DOHH2 (cell line): Measurements from ENCODE around the gene PMFBP1.

Experiments used
- H3F3A ChIP-seq: fragments of 200-600 bp; sonication (generic), shearing (Covaris generic); 2 replicates; pipeline ENCODE4 v1.6.0; 2016; ENCODE audit warnings: antibody characterized with exemption, mild to moderate bottlenecking; ENCODE audit not compliant: control insufficient read depth, insufficient read depth
- H3K27ac ChIP-seq: fragments of 200-600 bp; sonication (generic); 2 replicates; pipeline ENCODE4 v1.5.1; 2014; ENCODE audit warnings: low read depth, mild to moderate bottlenecking, low read length, moderate library complexity
- H3K27me3 ChIP-seq: fragments of 200-600 bp; sonication (generic); 2 replicates; pipeline ENCODE4 v1.6.1; 2014; ENCODE audit warnings: mild to moderate bottlenecking, low read length, mixed read lengths; ENCODE audit not compliant: control insufficient read depth
- H3K36me3 ChIP-seq: fragments of 200-600 bp; sonication (generic); 2 replicates; pipeline ENCODE4 v1.6.1; 2014; ENCODE audit warnings: mild to moderate bottlenecking, low read length, moderate library complexity, mixed read lengths; ENCODE audit not compliant: control insufficient read depth
- H3K4me1 ChIP-seq: fragments of 200-600 bp; sonication (generic); 2 replicates; pipeline ENCODE4 v1.6.1; 2014; ENCODE audit warnings: mild to moderate bottlenecking, low read length, mixed read lengths; ENCODE audit not compliant: control insufficient read depth
- H3K4me2 ChIP-seq: fragments of 200-600 bp; sonication (generic); 2 replicates; pipeline ENCODE4 v1.6.0; 2014; ENCODE audit warnings: mild to moderate bottlenecking, low read length, moderate library complexity
- H3K4me3 ChIP-seq: fragments of 200-600 bp; sonication (generic); 2 replicates; pipeline ENCODE4 v1.5.1; 2014; ENCODE audit warnings: mild to moderate bottlenecking, low read length, mixed read lengths
- H3K79me2 ChIP-seq: fragments of 200-600 bp; sonication (generic); 2 replicates; pipeline ENCODE4 v1.6.1; 2014; ENCODE audit warnings: mild to moderate bottlenecking, low read length, mixed read lengths; ENCODE audit not compliant: control insufficient read depth
- H3K9me2 ChIP-seq: fragments of 200-600 bp; sonication (generic); replicated peaks from 2 replicates; pipeline ENCODE4 v1.6.1; 2014; ENCODE audit warnings: mild to moderate bottlenecking, low read length, mixed read lengths; ENCODE audit not compliant: control insufficient read depth
- H3K9me3 ChIP-seq: fragments of 200-600 bp; sonication (generic); 2 replicates; pipeline ENCODE4 v1.6.1; 2014; ENCODE audit warnings: antibody characterized with exemption, low read length, mixed read lengths; ENCODE audit not compliant: control insufficient read depth, insufficient read depth
- H4K20me1 ChIP-seq: fragments of 200-600 bp; sonication (generic); 2 replicates; pipeline ENCODE4 v1.6.0; 2014; ENCODE audit warnings: low read depth, mild to moderate bottlenecking, antibody characterized with exemption, low read length, moderate library complexity; ENCODE audit not compliant: control insufficient read depth, insufficient read depth
- EZH2phosphoT487 ChIP-seq: fragments of 200-600 bp; sonication (generic); IDR thresholded peaks from 2 replicates; pipeline ENCODE4 v1.6.1; 2017; ENCODE audit warnings: borderline replicate concordance, mild to moderate bottlenecking, antibody characterized with exemption, low read length, moderate library complexity, mixed read lengths
- TF ChIP-seq, protein P1 (sequence below): fragments of 200-600 bp; sonication (generic); IDR thresholded peaks from one replicate; pipeline ENCODE4 v1.5.1; 2014; ENCODE audit warnings: antibody characterized with exemption, mild to moderate bottlenecking, low read depth, low read length; ENCODE audit not compliant: poor library complexity, severe bottlenecking

The PMFBP1 gene

DNA sequence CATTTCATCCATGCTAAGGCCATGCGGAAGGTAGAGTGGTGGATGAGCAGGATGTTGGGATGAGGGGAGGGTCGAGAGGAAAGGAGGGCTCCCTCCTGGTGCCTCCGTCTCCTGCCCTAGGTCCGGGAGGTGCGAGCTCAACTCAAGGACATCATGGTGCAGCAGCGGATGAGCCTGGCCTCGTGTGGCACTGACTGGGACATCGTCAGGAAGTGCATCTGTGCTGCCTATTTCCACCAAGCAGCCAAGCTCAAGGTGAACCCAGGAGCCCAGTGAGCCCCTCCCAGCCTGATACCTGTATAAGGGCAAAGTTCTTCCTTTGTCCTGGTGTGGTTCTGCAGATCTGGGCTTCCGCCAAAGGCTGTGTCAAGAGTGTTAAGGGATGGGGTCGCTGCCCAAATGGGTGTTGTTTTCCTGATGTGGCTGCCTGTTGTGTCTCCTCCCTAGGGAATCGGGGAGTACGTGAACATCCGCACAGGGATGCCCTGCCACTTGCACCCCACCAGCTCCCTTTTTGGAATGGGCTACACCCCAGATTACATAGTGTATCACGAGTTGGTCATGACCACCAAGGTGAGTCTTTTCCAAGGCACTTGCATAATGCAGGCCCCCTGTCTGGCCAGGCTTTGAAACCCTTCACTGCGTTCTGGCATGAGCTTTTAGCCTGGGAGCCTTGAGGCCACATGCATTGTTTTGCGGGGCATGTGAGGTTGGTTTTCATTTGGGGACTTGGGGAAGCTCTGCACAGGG, 63.4 kb downstream of the PMFBP1 start:
- Histone ChIP-seq H3K4me1 (no peaks in the 10 kb centered on the region), H3K27me3 (no peaks in the 10 kb centered on the region), H3K4me2 (no peak overlapping the region), H3K4me3 (no peak overlapping the region), H3K36me3 (peaks cover 89% of the 10 kb centered on the region), H3K9me2 (no peaks in the 10 kb centered on the region), H3F3A (no peaks in the 10 kb centered on the region), H3K79me2 (no peaks in the 10 kb centered on the region), H3K27ac (no peak overlapping the region), H3K9me3 (no peaks in the 10 kb centered on the region), H4K20me1 (no peaks in the 10 kb centered on the region)
- TF ChIP-seq, protein P1, sequence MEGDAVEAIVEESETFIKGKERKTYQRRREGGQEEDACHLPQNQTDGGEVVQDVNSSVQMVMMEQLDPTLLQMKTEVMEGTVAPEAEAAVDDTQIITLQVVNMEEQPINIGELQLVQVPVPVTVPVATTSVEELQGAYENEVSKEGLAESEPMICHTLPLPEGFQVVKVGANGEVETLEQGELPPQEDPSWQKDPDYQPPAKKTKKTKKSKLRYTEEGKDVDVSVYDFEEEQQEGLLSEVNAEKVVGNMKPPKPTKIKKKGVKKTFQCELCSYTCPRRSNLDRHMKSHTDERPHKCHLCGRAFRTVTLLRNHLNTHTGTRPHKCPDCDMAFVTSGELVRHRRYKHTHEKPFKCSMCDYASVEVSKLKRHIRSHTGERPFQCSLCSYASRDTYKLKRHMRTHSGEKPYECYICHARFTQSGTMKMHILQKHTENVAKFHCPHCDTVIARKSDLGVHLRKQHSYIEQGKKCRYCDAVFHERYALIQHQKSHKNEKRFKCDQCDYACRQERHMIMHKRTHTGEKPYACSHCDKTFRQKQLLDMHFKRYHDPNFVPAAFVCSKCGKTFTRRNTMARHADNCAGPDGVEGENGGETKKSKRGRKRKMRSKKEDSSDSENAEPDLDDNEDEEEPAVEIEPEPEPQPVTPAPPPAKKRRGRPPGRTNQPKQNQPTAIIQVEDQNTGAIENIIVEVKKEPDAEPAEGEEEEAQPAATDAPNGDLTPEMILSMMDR = no peak
- TF ChIP-seq EZH2phosphoT487 = no peak

DNA sequence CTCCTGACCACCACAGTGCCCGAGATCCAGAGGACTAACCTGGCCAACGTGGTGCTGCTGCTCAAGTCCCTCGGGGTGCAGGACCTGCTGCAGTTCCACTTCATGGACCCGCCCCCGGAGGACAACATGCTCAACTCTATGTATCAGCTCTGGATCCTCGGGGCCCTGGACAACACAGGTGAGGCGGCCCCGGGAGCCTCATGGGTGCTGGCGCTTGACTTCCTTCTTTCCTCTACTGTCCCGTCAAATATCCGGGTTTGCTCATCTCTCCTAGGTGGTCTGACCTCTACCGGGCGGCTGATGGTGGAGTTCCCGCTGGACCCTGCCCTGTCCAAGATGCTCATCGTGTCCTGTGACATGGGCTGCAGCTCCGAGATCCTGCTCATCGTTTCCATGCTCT, 64.6 kb downstream of the PMFBP1 start:
- Histone ChIP-seq H3K79me2 (no peaks in the 10 kb centered on the region), H4K20me1 (no peaks in the 10 kb centered on the region), H3K36me3 (peaks cover 94% of the 10 kb centered on the region), H3K9me3 (no peaks in the 10 kb centered on the region), H3K4me3 (no peak overlapping the region), H3K4me2 (no peak overlapping the region), H3K27ac (no peak overlapping the region), H3F3A (no peaks in the 10 kb centered on the region), H3K9me2 (no peaks in the 10 kb centered on the region), H3K27me3 (no peaks in the 10 kb centered on the region), H3K4me1 (no peaks in the 10 kb centered on the region)
- TF ChIP-seq, protein P1 = no peak
- no peak for TF ChIP-seq EZH2phosphoT487

DNA sequence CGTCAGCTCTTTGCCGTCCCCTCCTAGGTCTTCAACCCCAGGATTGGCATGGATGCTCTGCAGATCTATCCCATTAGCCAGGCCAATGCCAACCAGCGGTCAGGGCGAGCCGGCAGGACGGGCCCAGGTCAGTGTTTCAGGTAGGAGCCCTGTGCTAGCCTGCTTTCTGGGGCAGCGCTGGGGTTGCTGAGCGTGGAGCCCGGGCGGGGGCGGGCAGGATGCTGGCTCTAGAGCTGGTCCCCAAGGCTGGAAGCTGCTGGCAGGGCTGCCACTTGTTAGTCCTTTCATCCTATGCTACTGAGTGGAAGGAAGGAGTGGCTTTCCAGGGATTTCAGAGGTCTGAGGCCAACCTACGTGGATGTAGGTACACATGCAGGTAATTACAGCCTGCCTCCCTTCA, 66.0 kb downstream of the PMFBP1 start:
- Histone ChIP-seq H3K27ac (no peak overlapping the region), H3K36me3 (peaks cover 94% of the 10 kb centered on the region), H3K4me3 (no peak overlapping the region), H3K4me1 (peaks cover 5% of the 10 kb centered on the region), H4K20me1 (no peaks in the 10 kb centered on the region), H3K9me2 (no peaks in the 10 kb centered on the region), H3F3A (no peaks in the 10 kb centered on the region), H3K4me2 (no peak overlapping the region), H3K79me2 (no peaks in the 10 kb centered on the region), H3K9me3 (no peaks in the 10 kb centered on the region), H3K27me3 (no peaks in the 10 kb centered on the region)
- TF ChIP-seq, protein P1 = no peak
- TF ChIP-seq EZH2phosphoT487 = no peak
